GM23338 (cell line): ENCODE data around the gene ERI3.
A peak's percentile ranks its signal among the peaks of the same experiment; 100 is the strongest.

Experiments
- CTCF ChIP-seq, 2 experiments: fragments of 200-600 bp in 1 of 2; sonication (generic) in 1 of 2; conservative IDR thresholded peaks; 2 replicates each; pipeline versions ENCODE4 v1.5.1 to v1.6.1; 2016 to 2017; ENCODE audit warnings: antibody characterized with exemption in 2 of 2, low read depth in 2 of 2, mild to moderate bottlenecking in 2 of 2, moderate library complexity in 1 of 2
- EZH2 ChIP-seq: fragments of 200-600 bp; sonication (generic); IDR thresholded peaks from one replicate; pipeline ENCODE4 v1.8.0; 2017; ENCODE audit warnings: antibody characterized with exemption, mild to moderate bottlenecking, low read depth; ENCODE audit not compliant: unreplicated experiment
- JUNB ChIP-seq: IDR thresholded peaks from one replicate; pipeline ENCODE4 v1.6.1; 2016; ENCODE audit warnings: antibody characterized with exemption; ENCODE audit not compliant: unreplicated experiment
- POLR2AphosphoS5 ChIP-seq: IDR thresholded peaks from 2 replicates; pipeline ENCODE4 v1.6.1; 2016; ENCODE audit warnings: antibody characterized with exemption, low read depth
- REST ChIP-seq: IDR thresholded peaks from one replicate; pipeline ENCODE4 v1.6.1; 2018; ENCODE audit warnings: antibody characterized with exemption; ENCODE audit not compliant: unreplicated experiment

GRCh38 chr1:44236490-44237272 is 118.4 kb downstream of the ERI3 start:
- TF ChIP-seq CTCF (conservative IDR thresholded peaks at IDR 0.05; ENCODE audit: low read depth in 2 of 2) (peak in 1 of 2 experiments; percentile 39; a peak in 2 of 4 replicates), EZH2 (no peak), REST (no peak), JUNB (no peak), POLR2AphosphoS5 (no peak)
